Kidney (tissue), 14 donors: Measurements from ENCODE around the gene FAM83G. TPM values are rescaled to one million over a fixed set of nuclear protein-coding genes. Genes with fewer than 3 reads are reported as not detected.

Source experiments
- DNase-seq, 5 donors: peaks; one replicate each; pipeline ENCODE4 v3.0.0-alpha.2; 2013 to 2020
- FAIRE-seq: peaks from 2 replicates; lab custom pipeline; 2012; peaks lifted over from hg19 to GRCh38; lab: Jason Lieb, UNC
- H3K27ac ChIP-seq, 2 donors: one replicate each; pipeline ENCODE4 v1.7.0; 2013; ENCODE audit warnings: low read depth in 2 of 2, low read length in 2 of 2, inconsistent platforms in 1 of 2
- H3K27me3 ChIP-seq: one replicate; pipeline ENCODE4 v1.7.1; 2013; ENCODE audit warnings: low read length, inconsistent platforms; ENCODE audit not compliant: control insufficient read depth, insufficient read depth
- H3K36me3 ChIP-seq, 3 donors: one replicate each; pipeline versions ENCODE4 v1.7.0 to v1.7.1; 2013; ENCODE audit warnings: low read length in 3 of 3, control low read depth in 1 of 3, inconsistent platforms in 1 of 3; ENCODE audit not compliant: insufficient read depth in 3 of 3, control insufficient read depth in 2 of 3
- H3K4me1 ChIP-seq, 3 donors: one replicate each; pipeline versions ENCODE4 v1.7.0 to v1.7.1; 2013; ENCODE audit warnings: low read length in 3 of 3, inconsistent platforms in 1 of 3, low read depth in 1 of 3; ENCODE audit not compliant: control insufficient read depth in 2 of 3, insufficient read depth in 2 of 3
- H3K4me3 ChIP-seq, 3 donors: one replicate each; pipeline versions ENCODE4 v1.7.0 to v1.8.1; 2013; ENCODE audit warnings: low read length in 3 of 3, control low read depth in 1 of 3, inconsistent platforms in 1 of 3
- H3K9ac ChIP-seq, 3 donors: one replicate each; pipeline versions ENCODE4 v1.7.0 to v1.7.1; 2013; ENCODE audit warnings: low read length in 3 of 3, control low read depth in 1 of 3, inconsistent platforms in 1 of 3
- H3K9me3 ChIP-seq, 3 donors: one replicate each; pipeline versions ENCODE4 v1.7.0 to v1.7.1; 2013; ENCODE audit warnings: low read length in 3 of 3, control low read depth in 1 of 3, inconsistent platforms in 1 of 3; ENCODE audit not compliant: control insufficient read depth in 2 of 3, insufficient read depth in 1 of 3
- intact Hi-C: fragments of 100-400 bp; cut with DNase I; formaldehyde crosslinking; loops from one replicate; pipeline ENCODE4 v1.11.1; 2022
- polyA plus RNA-seq: library from polyadenylated mRNA; stranded (reverse); fragments of 350-450 nt; fragmentation: Illumina TruSeq; extraction: RNeasy Lipid Tissue Mini Kit (QIAGEN cat#74804); gene quantifications from one replicate; pipeline ENCODE4 v1.2.3, GENCODE V29; 2014; ENCODE audit warnings: low read depth, low replicate concordance; ENCODE audit not compliant: insufficient read depth
- total RNA-seq: library from RNA; stranded (reverse); fragmentation: NEBNext Ultra II Directional; extraction: Animal tissue kit (Norgen Biotek cat#: 25700); gene quantifications from one replicate; pipeline ENCODE4 v1.2.1, GENCODE V29; 2021
- TF ChIP-seq, protein P1 (sequence below): IDR thresholded peaks from 3 replicates; pipeline ENCODE4 v1.5.1; 2012; ENCODE audit warnings: mild to moderate bottlenecking, moderate library complexity, borderline replicate concordance; ENCODE audit not compliant: insufficient read depth; ENCODE audit errors: extremely low read depth
- donor health status: control.
- donor health status: control.
- donor health status: control.
- donor health status: control.
- donor health status: control.
- donor health status: DM: yes; HTN: yes; CAD: no.
- donor health status: Normal renal cell carcinoma (clear cell type).

The FAM83G gene
- total and polyA plus RNA-seq, 2 donors from 2014 or later = 4.9 to 8.0 TPM

DNA sequence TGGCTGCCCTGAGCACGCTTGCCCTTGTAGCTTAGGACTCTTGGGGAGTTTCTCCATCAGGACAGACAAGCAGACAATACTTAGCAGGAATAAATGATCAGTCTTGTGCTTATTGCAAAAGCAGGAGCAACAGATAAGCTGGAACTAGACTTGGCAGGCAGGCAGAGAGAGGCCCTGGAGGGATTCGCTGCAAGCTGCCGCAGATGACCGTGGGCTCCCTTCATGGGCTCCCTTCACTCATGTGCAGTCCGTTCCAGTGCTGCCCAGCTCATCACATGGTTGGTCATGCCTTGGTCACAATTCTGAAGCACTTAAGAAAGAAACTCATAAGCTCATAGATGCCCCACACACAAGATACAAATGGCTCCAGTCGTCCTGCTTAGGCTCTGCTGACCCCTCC, 55.0 kb downstream of the FAM83G start:
- intact Hi-C loops = no loop called here
- H3K4me3 ChIP-seq = no peak overlapping the region
- no peaks in the 10 kb centered on the region for H3K27me3 ChIP-seq
- H3K36me3 ChIP-seq = no peaks in the 10 kb centered on the region
- FAIRE-seq (no peak), DNase-seq (no peak)
- H3K27ac ChIP-seq = no peak overlapping the region
- TF ChIP-seq, protein P1, sequence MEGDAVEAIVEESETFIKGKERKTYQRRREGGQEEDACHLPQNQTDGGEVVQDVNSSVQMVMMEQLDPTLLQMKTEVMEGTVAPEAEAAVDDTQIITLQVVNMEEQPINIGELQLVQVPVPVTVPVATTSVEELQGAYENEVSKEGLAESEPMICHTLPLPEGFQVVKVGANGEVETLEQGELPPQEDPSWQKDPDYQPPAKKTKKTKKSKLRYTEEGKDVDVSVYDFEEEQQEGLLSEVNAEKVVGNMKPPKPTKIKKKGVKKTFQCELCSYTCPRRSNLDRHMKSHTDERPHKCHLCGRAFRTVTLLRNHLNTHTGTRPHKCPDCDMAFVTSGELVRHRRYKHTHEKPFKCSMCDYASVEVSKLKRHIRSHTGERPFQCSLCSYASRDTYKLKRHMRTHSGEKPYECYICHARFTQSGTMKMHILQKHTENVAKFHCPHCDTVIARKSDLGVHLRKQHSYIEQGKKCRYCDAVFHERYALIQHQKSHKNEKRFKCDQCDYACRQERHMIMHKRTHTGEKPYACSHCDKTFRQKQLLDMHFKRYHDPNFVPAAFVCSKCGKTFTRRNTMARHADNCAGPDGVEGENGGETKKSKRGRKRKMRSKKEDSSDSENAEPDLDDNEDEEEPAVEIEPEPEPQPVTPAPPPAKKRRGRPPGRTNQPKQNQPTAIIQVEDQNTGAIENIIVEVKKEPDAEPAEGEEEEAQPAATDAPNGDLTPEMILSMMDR = no peak
- H3K9ac ChIP-seq = peak overlapping the region in 1 of 3 donors; percentile 26
- H3K9me3 ChIP-seq = no peaks in the 10 kb centered on the region
- peaks cover 0 to 8% (median 5%) of the 10 kb centered on the region in 3 donors for H3K4me1 ChIP-seq

GRCh38 chr17:18948476-18949006, 56.0 kb downstream of the FAM83G start:
- H3K4me1 ChIP-seq = peaks cover 0 to 8% (median 5%) of the 10 kb centered on the region in 3 donors
- no peaks in the 10 kb centered on the region for H3K9me3 ChIP-seq
- H3K36me3 ChIP-seq = no peaks in the 10 kb centered on the region
- no peak overlapping the region for H3K27ac ChIP-seq
- intact Hi-C loops = no loop called here
- H3K4me3 ChIP-seq = no peak overlapping the region
- no peaks in the 10 kb centered on the region for H3K27me3 ChIP-seq
- H3K9ac ChIP-seq = no peak overlapping the region
- FAIRE-seq (no peak), DNase-seq (peak in 2 of 5 donors; percentile 16 to 30)
- TF ChIP-seq, protein P1 = no peak

DNA sequence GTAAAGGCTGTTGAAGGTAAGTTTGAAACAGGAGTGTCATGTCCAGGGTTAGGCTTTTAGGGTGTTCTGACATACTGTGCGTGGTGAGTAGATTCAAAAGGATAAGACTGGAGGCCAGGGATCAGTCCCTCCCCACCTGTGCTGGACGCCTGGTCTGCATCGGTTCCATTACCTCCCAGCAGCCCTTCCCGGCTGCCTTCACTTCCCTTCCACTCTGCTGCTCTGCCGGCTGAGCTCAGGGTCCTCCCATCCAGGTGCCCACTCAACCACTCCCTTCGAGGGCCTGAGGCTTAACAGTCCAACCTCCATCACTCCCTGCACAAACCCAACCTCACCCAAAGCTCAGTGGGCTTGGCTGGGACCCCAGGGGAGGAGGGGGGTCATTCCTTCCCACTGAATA, 56.7 kb downstream of the FAM83G start:
- DNase-seq (no peak), FAIRE-seq (no peak)
- Histone ChIP-seq H3K4me3 (no peak overlapping the region), H3K27me3 (no peaks in the 10 kb centered on the region), H3K4me1 (peaks cover 0 to 8% (median 5%) of the 10 kb centered on the region in 3 donors), H3K9ac (no peak overlapping the region), H3K27ac (no peak overlapping the region), H3K9me3 (no peaks in the 10 kb centered on the region), H3K36me3 (no peaks in the 10 kb centered on the region)
- intact Hi-C loops = no loop called here
- TF ChIP-seq, protein P1 = no peak

DNA sequence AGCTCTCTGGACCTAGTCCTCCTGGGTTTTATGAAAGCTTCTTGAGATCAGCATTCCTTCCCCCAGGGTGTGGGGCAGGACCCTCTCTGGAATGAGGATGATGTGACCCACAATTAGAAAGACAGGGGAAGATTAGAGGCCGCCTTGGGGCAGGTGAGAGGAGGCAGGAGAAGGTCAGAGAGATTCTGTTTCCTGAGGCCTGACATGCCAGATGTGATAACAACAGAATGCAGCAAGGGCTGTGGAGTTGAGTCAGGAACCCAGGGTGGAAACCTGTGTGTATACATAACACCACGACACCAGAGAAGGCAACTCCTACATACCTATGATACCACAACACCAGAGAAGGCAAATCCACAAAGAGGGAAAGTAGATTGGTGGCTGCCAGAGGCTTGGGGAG, 58.0 kb downstream of the FAM83G start:
- H3K4me1 ChIP-seq = peaks cover 0 to 6% (median 5%) of the 10 kb centered on the region in 3 donors
- intact Hi-C loops = no loop called here
- H3K36me3 ChIP-seq = no peaks in the 10 kb centered on the region
- H3K9me3 ChIP-seq = no peaks in the 10 kb centered on the region
- FAIRE-seq = no peak
- no peak overlapping the region for H3K27ac ChIP-seq
- H3K27me3 ChIP-seq = no peaks in the 10 kb centered on the region
- TF ChIP-seq, protein P1 = no peak
- no peak overlapping the region for H3K9ac ChIP-seq
- peak in 3 of 5 donors; percentile 30 to 50 (median 36) for DNase-seq
- no peak overlapping the region for H3K4me3 ChIP-seq
